Measurements from ENCODE around the gene TOR4A.

DNA sequence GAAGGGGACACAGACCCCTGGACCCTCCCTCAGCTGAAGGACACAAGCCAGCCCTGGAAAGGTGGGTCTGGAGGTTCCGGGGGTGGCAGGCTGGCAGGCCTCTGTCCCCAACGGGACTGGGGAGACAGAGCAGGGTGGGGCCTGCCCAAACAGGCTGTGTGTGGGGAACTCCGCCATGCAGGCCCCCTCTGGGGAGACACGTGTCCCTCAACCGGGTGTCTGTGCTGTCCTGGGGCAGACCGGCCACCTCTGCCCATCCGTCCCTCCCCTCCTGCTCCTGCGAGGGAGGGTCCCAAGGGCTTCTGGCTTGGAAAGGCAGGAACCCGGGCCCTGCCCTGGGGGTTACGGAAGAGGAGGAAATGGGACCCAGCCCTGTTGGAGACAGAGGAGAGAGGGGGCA is 45.4 kb upstream of the TOR4A start:
- TF ChIP-seq POLR2A (IDR thresholded peaks at IDR 0.05; ENCODE audit: extremely low read depth, insufficient read length) = no peak
- TF ChIP-seq, protein P1, sequence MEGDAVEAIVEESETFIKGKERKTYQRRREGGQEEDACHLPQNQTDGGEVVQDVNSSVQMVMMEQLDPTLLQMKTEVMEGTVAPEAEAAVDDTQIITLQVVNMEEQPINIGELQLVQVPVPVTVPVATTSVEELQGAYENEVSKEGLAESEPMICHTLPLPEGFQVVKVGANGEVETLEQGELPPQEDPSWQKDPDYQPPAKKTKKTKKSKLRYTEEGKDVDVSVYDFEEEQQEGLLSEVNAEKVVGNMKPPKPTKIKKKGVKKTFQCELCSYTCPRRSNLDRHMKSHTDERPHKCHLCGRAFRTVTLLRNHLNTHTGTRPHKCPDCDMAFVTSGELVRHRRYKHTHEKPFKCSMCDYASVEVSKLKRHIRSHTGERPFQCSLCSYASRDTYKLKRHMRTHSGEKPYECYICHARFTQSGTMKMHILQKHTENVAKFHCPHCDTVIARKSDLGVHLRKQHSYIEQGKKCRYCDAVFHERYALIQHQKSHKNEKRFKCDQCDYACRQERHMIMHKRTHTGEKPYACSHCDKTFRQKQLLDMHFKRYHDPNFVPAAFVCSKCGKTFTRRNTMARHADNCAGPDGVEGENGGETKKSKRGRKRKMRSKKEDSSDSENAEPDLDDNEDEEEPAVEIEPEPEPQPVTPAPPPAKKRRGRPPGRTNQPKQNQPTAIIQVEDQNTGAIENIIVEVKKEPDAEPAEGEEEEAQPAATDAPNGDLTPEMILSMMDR (IDR thresholded peaks at IDR 0.05; ENCODE audit: low read depth, low read length) = no peak
